Astrocyte (in vitro differentiated cells and primary cell): ENCODE results near the gene TSSK6. TPM values are rescaled to one million over a fixed set of nuclear protein-coding genes. Genes with fewer than 3 reads are reported as not detected.
A peak's percentile ranks its signal among the peaks of the same experiment; 100 is the strongest.

Experiments used
- DNase-seq: peaks from one replicate; pipeline ENCODE4 v3.0.0-alpha.2; 2010; ENCODE audit warnings: low read depth
- FAIRE-seq: peaks from 2 replicates; lab custom pipeline; 2011; peaks lifted over from hg19 to GRCh38; lab: Jason Lieb, UNC
- H2AFZ ChIP-seq: 2 replicates; pipeline ENCODE4 v1.6.0; 2012; ENCODE audit warnings: low read depth, low read length, inconsistent platforms
- H3K27ac ChIP-seq: 2 replicates; pipeline ENCODE4 v1.5.1; 2011; ENCODE audit warnings: low read depth, low read length, inconsistent platforms
- H3K27me3 ChIP-seq: 2 replicates; pipeline ENCODE4 v1.6.0; 2011; ENCODE audit warnings: low read length, inconsistent platforms; ENCODE audit not compliant: insufficient read depth
- H3K36me3 ChIP-seq: 2 replicates; pipeline ENCODE4 v1.5.1; 2011; ENCODE audit warnings: low read length, inconsistent platforms; ENCODE audit not compliant: insufficient read depth
- H3K4me1 ChIP-seq: 2 replicates; pipeline ENCODE4 v1.5.1; 2011; ENCODE audit warnings: low read length, inconsistent platforms; ENCODE audit not compliant: insufficient read depth
- H3K4me2 ChIP-seq: 2 replicates; pipeline ENCODE4 v1.6.0; 2012; ENCODE audit warnings: low read length, inconsistent platforms
- H3K4me3 ChIP-seq: 2 replicates; pipeline ENCODE4 v1.5.1; 2011; ENCODE audit warnings: low read depth, mild to moderate bottlenecking, low read length, inconsistent platforms; ENCODE audit not compliant: insufficient read depth
- H3K79me2 ChIP-seq: 2 replicates; pipeline ENCODE4 v1.6.0; 2012; ENCODE audit warnings: mild to moderate bottlenecking, low read length, inconsistent platforms; ENCODE audit not compliant: insufficient read depth
- H3K9ac ChIP-seq: 2 replicates; pipeline ENCODE4 v1.6.0; 2012; ENCODE audit warnings: mild to moderate bottlenecking, low read length, inconsistent platforms
- H3K9me3 ChIP-seq: 2 replicates; pipeline ENCODE4 v1.5.1; 2012; ENCODE audit warnings: low read depth, mild to moderate bottlenecking, low read length, inconsistent platforms; ENCODE audit not compliant: insufficient read depth
- H4K20me1 ChIP-seq: 2 replicates; pipeline ENCODE4 v1.6.0; 2012; ENCODE audit warnings: low read length, inconsistent platforms; ENCODE audit not compliant: insufficient read depth
- H3K27ac Mint-ChIP-seq: one replicate; pipeline ENCODE4 v1.8.0; 2021; ENCODE audit warnings: mild to moderate bottlenecking, mixed read lengths; ENCODE audit not compliant: unreplicated experiment
- H3K27me3 Mint-ChIP-seq: one replicate; pipeline ENCODE4 v1.8.0; 2021; ENCODE audit warnings: low read depth, mixed read lengths; ENCODE audit not compliant: unreplicated experiment
- H3K36me3 Mint-ChIP-seq: one replicate; pipeline ENCODE4 v1.8.0; 2021; ENCODE audit warnings: low read depth, mixed read lengths; ENCODE audit not compliant: unreplicated experiment
- H3K4me1 Mint-ChIP-seq: one replicate; pipeline ENCODE4 v1.8.0; 2021; ENCODE audit warnings: low read depth, mixed read lengths; ENCODE audit not compliant: unreplicated experiment
- H3K4me3 Mint-ChIP-seq: one replicate; pipeline ENCODE4 v1.8.0; 2021; ENCODE audit warnings: mild to moderate bottlenecking, moderate library complexity, mixed read lengths; ENCODE audit not compliant: unreplicated experiment
- H3K9me3 Mint-ChIP-seq: one replicate; pipeline ENCODE4 v1.8.0; 2021; ENCODE audit warnings: mild to moderate bottlenecking, mixed read lengths; ENCODE audit not compliant: unreplicated experiment
- CTCF ChIP-seq: IDR thresholded peaks from 2 replicates; pipeline ENCODE4 v1.5.1; 2011; ENCODE audit warnings: low read depth, mild to moderate bottlenecking, inconsistent platforms, low read length, moderate library complexity; ENCODE audit not compliant: insufficient read depth
- EZH2 ChIP-seq: IDR thresholded peaks from 2 replicates; pipeline ENCODE4 v1.6.1; 2012; ENCODE audit warnings: mild to moderate bottlenecking, low read length, inconsistent platforms; ENCODE audit not compliant: insufficient read depth
- total RNA-seq: library from RNA; stranded (reverse); gene quantifications from 2 replicates; pipeline ENCODE4 v1.2.1, GENCODE V29; 2021

The TSSK6 gene
- total RNA-seq, 1 donor from 2014 or later = 1.8 TPM

- DNase-seq (peak; percentile 32), FAIRE-seq (no peak)
- H3K4me3 Mint-ChIP-seq = no peak within 1 kb of the TSS
- H3K27me3 Mint-ChIP-seq = no peaks in the 10 kb centered on the region
- peaks cover 7% of the 10 kb centered on the region for H3K36me3 Mint-ChIP-seq
- TF ChIP-seq EZH2 = no peak
- TF ChIP-seq CTCF = no peak
- Histone ChIP-seq H3K4me3 (no peak within 1 kb of the TSS), H3K4me1 (no peaks in the 10 kb centered on the region), H3K27ac (no peak within 1 kb of the TSS), H3K9ac (no peak within 1 kb of the TSS), H2AFZ (no peak within 1 kb of the TSS), H3K27me3 (no peaks in the 10 kb centered on the region), H3K4me2 (peak within 1 kb of the TSS; percentile 71), H3K79me2 (peaks cover 16% of the 10 kb centered on the region), H3K36me3 (peaks cover 3% of the 10 kb centered on the region), H3K9me3 (no peaks in the 10 kb centered on the region), H4K20me1 (peaks cover 69% of the 10 kb centered on the region)
- no peaks in the 10 kb centered on the region for H3K9me3 Mint-ChIP-seq
- peaks cover 18% of the 10 kb centered on the region for H3K4me1 Mint-ChIP-seq
- no peak within 1 kb of the TSS for H3K27ac Mint-ChIP-seq
These were observed 13.6 kb upstream of the TSSK6 start, which contains the start of gene YJEFN3 for GRCh38 chr19:19528721-19529490. TSS of gene YJEFN3 (plus strand) at chr19:19528911. CDS start at chr19:19528933, 22 bp downstream.

GRCh38 chr19:19527674-19528625, 12.6 kb upstream of the TSSK6 start:
- Histone ChIP-seq H4K20me1 (peaks cover 74% of the 10 kb centered on the region), H3K4me1 (no peaks in the 10 kb centered on the region), H3K79me2 (peaks cover 26% of the 10 kb centered on the region), H3K27ac (no peak overlapping the region), H3K4me3 (no peak overlapping the region), H3K9ac (no peak overlapping the region), H2AFZ (no peak overlapping the region), H3K9me3 (no peaks in the 10 kb centered on the region), H3K4me2 (no peak overlapping the region), H3K27me3 (no peaks in the 10 kb centered on the region), H3K36me3 (peaks cover 3% of the 10 kb centered on the region)
- peaks cover 16% of the 10 kb centered on the region for H3K4me1 Mint-ChIP-seq
- H3K4me3 Mint-ChIP-seq = no peak overlapping the region
- FAIRE-seq = no peak
- H3K27me3 Mint-ChIP-seq = no peaks in the 10 kb centered on the region
- no peak overlapping the region for H3K27ac Mint-ChIP-seq
- peaks cover 7% of the 10 kb centered on the region for H3K36me3 Mint-ChIP-seq
- no peak for TF ChIP-seq EZH2
- TF ChIP-seq CTCF = no peak
- H3K9me3 Mint-ChIP-seq = no peaks in the 10 kb centered on the region
- DNase-seq = no peak
